ENCODE measurements around the gene PALB2.

Gene PALB2

DNA sequence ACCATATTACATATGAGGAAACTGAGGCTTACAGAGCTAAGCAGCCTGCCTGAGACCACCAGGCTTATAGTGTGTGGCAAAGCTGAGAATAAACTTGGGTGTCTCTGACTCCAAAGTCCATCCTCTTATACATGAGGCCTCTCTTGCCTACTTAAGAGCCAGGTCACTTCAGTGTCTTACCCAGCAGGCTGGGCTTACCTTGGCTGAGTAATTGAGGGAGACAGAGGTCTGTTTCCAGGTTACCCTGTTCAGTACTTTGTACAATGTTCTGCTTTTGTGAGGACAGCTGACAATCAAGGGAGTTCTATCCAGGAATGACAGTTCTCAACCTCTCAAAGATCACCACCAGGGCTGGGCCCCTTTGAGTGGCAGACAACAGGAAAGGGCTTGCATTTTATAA lies 59.3 kb downstream of the PALB2 start:
- peaks cover 5% of the 10 kb centered on the region for H3K79me2 ChIP-seq (ENCODE audit: control insufficient read depth, insufficient read depth, low read length, unreplicated experiment)
- no peak overlapping the region for H2AFZ ChIP-seq (ENCODE audit: low read length, unreplicated experiment)
- H3K4me3 ChIP-seq (ENCODE audit: low read depth, low read length), result no peak overlapping the region
- peaks cover 21% of the 10 kb centered on the region for H3K36me3 ChIP-seq (ENCODE audit: insufficient read depth, low read length)
- no peaks in the 10 kb centered on the region for H3K4me1 ChIP-seq (ENCODE audit: control insufficient read depth, insufficient read depth, low read length, unreplicated experiment)
- no peak overlapping the region for H3K27ac ChIP-seq (ENCODE audit: low read depth, low read length)
- no peaks in the 10 kb centered on the region for H3K27me3 ChIP-seq (ENCODE audit: insufficient read depth, low read length)

DNA sequence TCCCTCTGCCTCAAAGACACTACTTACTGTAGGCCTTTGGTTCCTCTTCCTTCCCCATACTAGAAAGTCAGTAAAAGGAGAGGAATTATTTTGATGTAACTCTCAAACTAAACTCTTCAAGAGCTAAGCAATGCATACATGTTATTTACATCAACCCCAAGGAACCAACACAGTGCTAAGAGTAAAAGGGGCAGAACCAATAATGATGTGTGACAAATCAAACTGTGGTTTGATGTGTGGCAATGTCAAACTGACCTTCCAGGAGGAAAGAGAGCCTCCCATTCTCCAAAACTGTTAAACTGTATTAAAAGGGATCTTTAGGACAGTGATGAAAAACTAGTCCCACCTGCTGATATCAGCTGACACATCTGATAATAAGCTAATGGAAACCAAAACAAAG lies 60.7 kb downstream of the PALB2 start:
- H3K4me3 ChIP-seq (ENCODE audit: low read depth, low read length), result no peak overlapping the region
- H3K27me3 ChIP-seq (ENCODE audit: insufficient read depth, low read length), result no peaks in the 10 kb centered on the region
- H2AFZ ChIP-seq (ENCODE audit: low read length, unreplicated experiment), result no peak overlapping the region
- H3K4me1 ChIP-seq (ENCODE audit: control insufficient read depth, insufficient read depth, low read length, unreplicated experiment), result no peaks in the 10 kb centered on the region
- no peak overlapping the region for H3K27ac ChIP-seq (ENCODE audit: low read depth, low read length)
- peaks cover 2% of the 10 kb centered on the region for H3K79me2 ChIP-seq (ENCODE audit: control insufficient read depth, insufficient read depth, low read length, unreplicated experiment)
- H3K36me3 ChIP-seq (ENCODE audit: insufficient read depth, low read length), result peaks cover 18% of the 10 kb centered on the region

DNA sequence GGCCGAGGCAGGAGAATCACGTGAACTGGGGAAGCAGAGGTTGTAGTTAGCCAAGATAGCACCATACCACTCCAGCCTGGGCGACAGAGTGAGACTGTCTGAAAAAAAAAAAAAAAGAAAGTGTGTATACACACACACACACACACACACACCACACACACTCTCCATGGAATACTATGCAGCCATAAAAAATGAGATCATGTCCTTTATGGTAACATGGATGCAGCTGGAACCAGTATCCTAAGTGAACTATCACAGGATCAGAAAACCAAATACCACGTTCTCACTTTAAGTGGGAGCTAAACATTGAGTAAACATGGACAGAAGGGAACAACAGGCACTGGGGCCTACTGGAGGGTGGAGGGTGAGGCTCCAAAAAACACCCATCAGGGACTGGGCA lies 61.7 kb downstream of the PALB2 start:
- Histone ChIP-seq H3K36me3 (ENCODE audit: insufficient read depth, low read length) (peaks cover 20% of the 10 kb centered on the region), H3K27ac (ENCODE audit: low read depth, low read length) (no peak overlapping the region), H3K27me3 (ENCODE audit: insufficient read depth, low read length) (no peaks in the 10 kb centered on the region)

GRCh38 chr16:23578101-23578830 lies 62.8 kb downstream of the PALB2 start:
- no peak overlapping the region for H2AFZ ChIP-seq (ENCODE audit: low read length, unreplicated experiment)
- H3K36me3 ChIP-seq (ENCODE audit: insufficient read depth, low read length), result peaks cover 23% of the 10 kb centered on the region
- no peaks in the 10 kb centered on the region for H3K4me1 ChIP-seq (ENCODE audit: control insufficient read depth, insufficient read depth, low read length, unreplicated experiment)
- H3K4me3 ChIP-seq (ENCODE audit: low read depth, low read length), result no peak overlapping the region
- H3K27ac ChIP-seq (ENCODE audit: low read depth, low read length), result no peak overlapping the region
- no peaks in the 10 kb centered on the region for H3K79me2 ChIP-seq (ENCODE audit: control insufficient read depth, insufficient read depth, low read length, unreplicated experiment)
- H3K27me3 ChIP-seq (ENCODE audit: insufficient read depth, low read length), result no peaks in the 10 kb centered on the region

More for the DNA sequence above, 61.7 kb downstream of the PALB2 start:
- Histone ChIP-seq H3K79me2 (ENCODE audit: control insufficient read depth, insufficient read depth, low read length, unreplicated experiment) (peaks cover 2% of the 10 kb centered on the region), H2AFZ (ENCODE audit: low read length, unreplicated experiment) (no peak overlapping the region), H3K4me3 (ENCODE audit: low read depth, low read length) (no peak overlapping the region), H3K4me1 (ENCODE audit: control insufficient read depth, insufficient read depth, low read length, unreplicated experiment) (no peaks in the 10 kb centered on the region)

GRCh38 chr16:23577493-23577892 lies 63.6 kb downstream of the PALB2 start:
- Histone ChIP-seq H3K27me3 (ENCODE audit: insufficient read depth, low read length) (no peaks in the 10 kb centered on the region), H2AFZ (ENCODE audit: low read length, unreplicated experiment) (no peak overlapping the region), H3K4me1 (ENCODE audit: control insufficient read depth, insufficient read depth, low read length, unreplicated experiment) (no peaks in the 10 kb centered on the region), H3K4me3 (ENCODE audit: low read depth, low read length) (no peak overlapping the region), H3K27ac (ENCODE audit: low read depth, low read length) (no peak overlapping the region), H3K79me2 (ENCODE audit: control insufficient read depth, insufficient read depth, low read length, unreplicated experiment) (no peaks in the 10 kb centered on the region), H3K36me3 (ENCODE audit: insufficient read depth, low read length) (peaks cover 23% of the 10 kb centered on the region)

- no peak overlapping the region for H3K4me3 ChIP-seq (ENCODE audit: low read depth, low read length)
- H3K36me3 ChIP-seq (ENCODE audit: insufficient read depth, low read length), result peaks cover 23% of the 10 kb centered on the region
- H3K79me2 ChIP-seq (ENCODE audit: control insufficient read depth, insufficient read depth, low read length, unreplicated experiment), result no peaks in the 10 kb centered on the region
- H3K27me3 ChIP-seq (ENCODE audit: insufficient read depth, low read length), result no peaks in the 10 kb centered on the region
- no peak overlapping the region for H3K27ac ChIP-seq (ENCODE audit: low read depth, low read length)
- H3K4me1 ChIP-seq (ENCODE audit: control insufficient read depth, insufficient read depth, low read length, unreplicated experiment), result no peaks in the 10 kb centered on the region
- no peak overlapping the region for H2AFZ ChIP-seq (ENCODE audit: low read length, unreplicated experiment)
Observed at GRCh38 chr16:23575834-23576233, 65.3 kb downstream of the PALB2 start.

DNA sequence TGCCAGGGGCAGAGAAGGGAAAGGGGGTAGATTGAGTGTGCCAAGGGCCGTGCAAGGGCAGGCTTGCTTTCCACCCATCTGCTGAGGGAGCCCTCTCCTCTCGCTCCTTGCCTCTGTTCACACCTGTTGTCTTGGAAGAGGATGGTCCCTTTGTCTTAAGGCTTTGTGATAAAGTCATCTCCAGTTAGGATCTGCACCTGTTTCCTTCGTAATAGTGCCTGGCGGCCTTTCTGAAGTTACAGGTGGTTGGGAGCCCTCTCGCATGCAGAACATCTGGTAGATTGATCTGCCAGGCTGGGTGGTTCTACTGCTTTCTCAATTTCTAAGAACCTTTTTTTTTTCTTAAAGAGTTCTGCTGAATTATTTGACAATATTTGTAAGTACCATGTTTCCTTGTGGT lies 67.3 kb downstream of the PALB2 start:
- Histone ChIP-seq H3K4me3 (ENCODE audit: low read depth, low read length) (no peak overlapping the region), H3K36me3 (ENCODE audit: insufficient read depth, low read length) (peaks cover 30% of the 10 kb centered on the region), H3K27ac (ENCODE audit: low read depth, low read length) (no peak overlapping the region), H3K79me2 (ENCODE audit: control insufficient read depth, insufficient read depth, low read length, unreplicated experiment) (no peaks in the 10 kb centered on the region), H3K4me1 (ENCODE audit: control insufficient read depth, insufficient read depth, low read length, unreplicated experiment) (no peaks in the 10 kb centered on the region), H3K27me3 (ENCODE audit: insufficient read depth, low read length) (no peaks in the 10 kb centered on the region), H2AFZ (ENCODE audit: low read length, unreplicated experiment) (no peak overlapping the region)

DNA sequence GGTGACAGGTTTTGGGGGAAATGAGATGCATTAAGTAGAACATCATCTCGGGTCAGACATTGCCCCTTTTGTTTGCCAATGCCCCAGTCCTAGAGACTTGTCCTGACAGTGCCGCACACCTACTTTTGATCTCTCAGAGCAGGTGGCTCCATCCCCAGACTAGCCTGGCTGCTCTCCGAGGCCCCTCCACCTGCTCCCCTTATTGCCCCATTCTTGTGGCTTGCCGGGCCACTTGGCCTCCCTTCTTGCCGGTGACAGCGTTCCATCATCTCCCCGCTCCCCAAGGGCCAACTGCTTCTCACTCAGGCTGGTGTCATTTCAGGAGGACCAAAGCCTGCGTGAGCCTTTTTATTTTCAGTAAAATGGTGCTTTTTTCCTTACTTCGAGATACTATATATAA lies 68.7 kb downstream of the PALB2 start:
- no peak overlapping the region for H2AFZ ChIP-seq (ENCODE audit: low read length, unreplicated experiment)
- no peak overlapping the region for H3K4me3 ChIP-seq (ENCODE audit: low read depth, low read length)
- H3K79me2 ChIP-seq (ENCODE audit: control insufficient read depth, insufficient read depth, low read length, unreplicated experiment), result no peaks in the 10 kb centered on the region
- no peaks in the 10 kb centered on the region for H3K4me1 ChIP-seq (ENCODE audit: control insufficient read depth, insufficient read depth, low read length, unreplicated experiment)
- no peak overlapping the region for H3K27ac ChIP-seq (ENCODE audit: low read depth, low read length)
- peaks cover 40% of the 10 kb centered on the region for H3K36me3 ChIP-seq (ENCODE audit: insufficient read depth, low read length)
- H3K27me3 ChIP-seq (ENCODE audit: insufficient read depth, low read length), result no peaks in the 10 kb centered on the region

GRCh38 chr16:23571895-23572294 lies 69.2 kb downstream of the PALB2 start:
- peaks cover 45% of the 10 kb centered on the region for H3K36me3 ChIP-seq (ENCODE audit: insufficient read depth, low read length)
- H3K4me1 ChIP-seq (ENCODE audit: control insufficient read depth, insufficient read depth, low read length, unreplicated experiment), result no peaks in the 10 kb centered on the region
- H3K4me3 ChIP-seq (ENCODE audit: low read depth, low read length), result no peak overlapping the region
- no peak overlapping the region for H3K27ac ChIP-seq (ENCODE audit: low read depth, low read length)
- no peak overlapping the region for H2AFZ ChIP-seq (ENCODE audit: low read length, unreplicated experiment)
- H3K79me2 ChIP-seq (ENCODE audit: control insufficient read depth, insufficient read depth, low read length, unreplicated experiment), result no peaks in the 10 kb centered on the region
- no peaks in the 10 kb centered on the region for H3K27me3 ChIP-seq (ENCODE audit: insufficient read depth, low read length)

GRCh38 chr16:23570992-23571632 lies 70.0 kb downstream of the PALB2 start:
- H3K27ac ChIP-seq (ENCODE audit: low read depth, low read length), result no peak overlapping the region
- H3K4me1 ChIP-seq (ENCODE audit: control insufficient read depth, insufficient read depth, low read length, unreplicated experiment), result no peaks in the 10 kb centered on the region
- H3K79me2 ChIP-seq (ENCODE audit: control insufficient read depth, insufficient read depth, low read length, unreplicated experiment), result no peaks in the 10 kb centered on the region
- no peaks in the 10 kb centered on the region for H3K27me3 ChIP-seq (ENCODE audit: insufficient read depth, low read length)
- no peak overlapping the region for H2AFZ ChIP-seq (ENCODE audit: low read length, unreplicated experiment)
- H3K36me3 ChIP-seq (ENCODE audit: insufficient read depth, low read length), result peaks cover 45% of the 10 kb centered on the region
- no peak overlapping the region for H3K4me3 ChIP-seq (ENCODE audit: low read depth, low read length)

GRCh38 chr16:23567602-23568001 lies 73.5 kb downstream of the PALB2 start:
- H3K27me3 ChIP-seq (ENCODE audit: insufficient read depth, low read length), result no peaks in the 10 kb centered on the region
- H3K4me3 ChIP-seq (ENCODE audit: low read depth, low read length), result no peak overlapping the region
- no peak overlapping the region for H3K27ac ChIP-seq (ENCODE audit: low read depth, low read length)
- no peaks in the 10 kb centered on the region for H3K79me2 ChIP-seq (ENCODE audit: control insufficient read depth, insufficient read depth, low read length, unreplicated experiment)
- H3K4me1 ChIP-seq (ENCODE audit: control insufficient read depth, insufficient read depth, low read length, unreplicated experiment), result no peaks in the 10 kb centered on the region
- H3K36me3 ChIP-seq (ENCODE audit: insufficient read depth, low read length), result peaks cover 60% of the 10 kb centered on the region
- no peak overlapping the region for H2AFZ ChIP-seq (ENCODE audit: low read length, unreplicated experiment)
